22Rv1 (cell line): Measurements from ENCODE around the gene MAGI2.
"Not testable (repeated sequence)": the region's sequence is repeated elsewhere in the genome, so short reads cannot be mapped to it uniquely, and the experiment has no call there.

Experiments used
- H3K27ac ChIP-seq: fragments of 450-650 bp; 2 replicates; pipeline ENCODE4 v1.5.1; 2017
- ZFX ChIP-seq: fragments of 450-650 bp; IDR thresholded peaks from 2 replicates; pipeline ENCODE4 v1.6.1; 2017; ENCODE audit warnings: antibody characterized with exemption, borderline replicate concordance
- TF ChIP-seq, protein P1 (sequence below): fragments of 450-650 bp; IDR thresholded peaks from 2 replicates; pipeline ENCODE4 v1.5.1; 2017; ENCODE audit warnings: mild to moderate bottlenecking

Gene MAGI2

DNA sequence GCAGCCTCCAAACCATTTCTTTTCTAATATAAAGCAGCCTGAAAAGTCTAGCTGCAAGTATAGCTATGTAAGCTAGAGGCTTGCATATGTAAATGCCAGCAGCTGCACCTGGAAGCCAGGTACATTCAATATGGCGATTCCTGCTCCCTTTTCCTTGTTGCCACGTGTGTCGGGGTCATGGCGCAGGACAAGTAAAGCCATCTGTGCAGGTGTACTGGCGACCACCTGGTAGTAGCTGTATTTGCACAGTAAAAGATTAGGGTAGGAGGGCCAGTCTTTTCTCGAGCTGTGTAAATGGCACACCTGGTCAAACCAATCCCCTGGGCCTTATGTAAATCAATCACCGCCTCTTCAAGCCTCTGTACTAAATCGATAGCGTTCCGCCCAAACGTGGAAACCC, 484.5 kb downstream of the MAGI2 start:
- no peak overlapping the region for H3K27ac ChIP-seq
- TF ChIP-seq, protein P1, sequence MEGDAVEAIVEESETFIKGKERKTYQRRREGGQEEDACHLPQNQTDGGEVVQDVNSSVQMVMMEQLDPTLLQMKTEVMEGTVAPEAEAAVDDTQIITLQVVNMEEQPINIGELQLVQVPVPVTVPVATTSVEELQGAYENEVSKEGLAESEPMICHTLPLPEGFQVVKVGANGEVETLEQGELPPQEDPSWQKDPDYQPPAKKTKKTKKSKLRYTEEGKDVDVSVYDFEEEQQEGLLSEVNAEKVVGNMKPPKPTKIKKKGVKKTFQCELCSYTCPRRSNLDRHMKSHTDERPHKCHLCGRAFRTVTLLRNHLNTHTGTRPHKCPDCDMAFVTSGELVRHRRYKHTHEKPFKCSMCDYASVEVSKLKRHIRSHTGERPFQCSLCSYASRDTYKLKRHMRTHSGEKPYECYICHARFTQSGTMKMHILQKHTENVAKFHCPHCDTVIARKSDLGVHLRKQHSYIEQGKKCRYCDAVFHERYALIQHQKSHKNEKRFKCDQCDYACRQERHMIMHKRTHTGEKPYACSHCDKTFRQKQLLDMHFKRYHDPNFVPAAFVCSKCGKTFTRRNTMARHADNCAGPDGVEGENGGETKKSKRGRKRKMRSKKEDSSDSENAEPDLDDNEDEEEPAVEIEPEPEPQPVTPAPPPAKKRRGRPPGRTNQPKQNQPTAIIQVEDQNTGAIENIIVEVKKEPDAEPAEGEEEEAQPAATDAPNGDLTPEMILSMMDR, result no peak
- TF ChIP-seq ZFX, result no peak

DNA sequence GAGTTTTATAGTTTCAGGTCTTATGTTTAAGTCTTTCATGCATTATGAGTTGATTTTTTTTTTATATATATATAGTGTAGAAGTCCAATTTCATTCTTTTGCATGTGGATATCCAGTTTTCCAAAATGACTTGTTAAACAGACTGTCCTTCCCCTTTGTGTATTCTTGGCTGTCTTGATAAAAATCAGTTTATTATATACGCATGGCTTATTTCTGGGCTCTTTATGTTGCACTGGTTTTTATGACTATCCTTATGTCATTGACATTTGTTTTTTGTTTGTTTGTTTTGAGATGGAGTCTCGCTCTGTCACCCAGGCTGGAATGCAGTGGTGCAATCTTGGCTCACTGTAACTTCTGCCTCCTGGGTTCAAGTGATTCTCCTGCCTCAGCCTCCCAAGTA, 485.9 kb downstream of the MAGI2 start:
- not testable (repeated sequence) for H3K27ac ChIP-seq

DNA sequence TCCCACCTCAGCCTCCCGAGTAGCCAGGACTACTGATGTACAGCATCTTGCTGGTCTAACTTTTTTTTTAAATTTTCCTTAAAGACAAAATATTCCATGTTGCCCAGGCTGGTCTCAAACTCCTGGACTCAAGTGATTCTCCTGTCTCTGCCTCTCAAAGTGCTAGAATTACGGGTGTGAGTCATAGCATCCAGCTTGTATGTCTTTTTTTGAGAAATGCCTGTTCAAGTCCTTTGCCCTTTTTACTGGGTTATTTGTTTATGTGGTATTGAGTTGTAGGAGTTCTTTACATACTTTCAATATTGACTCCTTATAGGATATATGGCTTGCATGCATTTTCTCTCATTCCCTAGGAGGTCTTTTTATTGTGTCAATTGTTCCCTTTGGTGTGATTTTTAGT, 486.4 kb downstream of the MAGI2 start:
- TF ChIP-seq, protein P1, result no peak
- no peak for TF ChIP-seq ZFX
- H3K27ac ChIP-seq, result no peak overlapping the region

DNA sequence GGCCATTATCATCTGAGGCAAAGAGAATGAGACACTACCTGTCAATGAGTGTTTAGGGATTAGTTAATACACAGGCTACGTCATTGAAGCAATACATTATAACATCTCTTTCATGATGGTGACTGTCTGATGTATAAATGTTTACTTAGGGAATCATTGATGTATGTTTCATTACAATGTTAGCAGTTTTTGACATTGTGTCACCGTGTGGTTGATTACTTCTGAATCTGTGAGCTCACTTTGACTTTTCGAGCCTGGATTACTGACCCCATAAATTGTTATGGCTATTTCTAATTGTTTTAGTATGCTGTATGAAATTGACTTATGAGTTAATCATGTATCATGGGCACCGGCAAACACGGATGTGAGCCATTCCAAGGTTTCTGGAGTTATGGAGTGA, 494.0 kb downstream of the MAGI2 start:
- TF ChIP-seq ZFX, result no peak
- TF ChIP-seq, protein P1, result no peak
- no peak overlapping the region for H3K27ac ChIP-seq

DNA sequence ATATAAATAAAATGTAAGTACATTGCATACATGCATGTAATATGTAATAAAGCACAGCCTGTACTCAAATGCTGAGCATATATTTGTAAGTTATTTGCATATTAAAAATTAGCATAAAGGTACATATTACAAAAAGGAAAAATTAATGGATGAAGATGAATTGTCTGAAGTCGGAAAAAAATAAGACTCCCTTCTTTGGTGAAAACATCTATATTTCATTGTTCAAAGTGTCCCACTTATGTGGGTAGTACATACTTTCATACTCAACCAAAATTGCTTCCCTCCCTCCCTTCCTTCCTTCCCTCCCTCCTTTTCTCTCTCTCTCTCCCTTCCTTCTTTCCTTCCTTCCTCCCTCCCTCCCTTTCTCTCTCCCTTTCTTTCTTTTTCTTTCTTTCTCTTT, 498.1 kb downstream of the MAGI2 start:
- TF ChIP-seq ZFX, result no peak
- TF ChIP-seq, protein P1, result no peak
- H3K27ac ChIP-seq, result no peak overlapping the region

DNA sequence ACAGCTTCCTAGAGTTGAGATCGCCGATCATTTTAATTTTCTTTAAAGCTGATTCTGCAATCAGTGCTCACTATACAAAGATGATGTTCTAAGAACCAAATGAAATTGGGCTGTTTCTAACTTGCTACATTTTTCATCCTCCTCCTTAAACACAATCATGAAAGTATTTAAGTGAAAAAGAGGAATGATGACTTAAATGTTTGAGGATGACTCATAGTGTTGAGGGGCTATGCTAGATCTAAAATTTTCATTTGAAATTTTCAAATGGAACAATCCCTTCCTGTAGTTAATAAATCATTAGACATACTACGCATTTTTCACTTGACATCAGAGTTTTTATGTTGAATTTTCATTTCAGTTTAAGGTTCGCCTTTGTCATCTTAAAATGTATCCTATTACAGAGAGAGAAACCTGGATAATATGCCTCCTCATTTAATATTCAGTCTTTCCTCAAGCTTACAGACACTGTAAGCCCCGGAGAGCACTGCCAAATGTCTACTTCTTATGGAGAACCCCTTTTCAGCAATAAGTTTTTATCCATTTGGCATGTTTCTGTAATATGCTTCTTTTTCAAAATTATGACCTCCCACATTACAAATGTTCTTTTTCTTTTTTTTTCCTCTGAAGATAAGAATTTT, 499.6 kb downstream of the MAGI2 start:
- TF ChIP-seq ZFX, result no peak
- TF ChIP-seq, protein P1, result no peak
- no peak overlapping the region for H3K27ac ChIP-seq

DNA sequence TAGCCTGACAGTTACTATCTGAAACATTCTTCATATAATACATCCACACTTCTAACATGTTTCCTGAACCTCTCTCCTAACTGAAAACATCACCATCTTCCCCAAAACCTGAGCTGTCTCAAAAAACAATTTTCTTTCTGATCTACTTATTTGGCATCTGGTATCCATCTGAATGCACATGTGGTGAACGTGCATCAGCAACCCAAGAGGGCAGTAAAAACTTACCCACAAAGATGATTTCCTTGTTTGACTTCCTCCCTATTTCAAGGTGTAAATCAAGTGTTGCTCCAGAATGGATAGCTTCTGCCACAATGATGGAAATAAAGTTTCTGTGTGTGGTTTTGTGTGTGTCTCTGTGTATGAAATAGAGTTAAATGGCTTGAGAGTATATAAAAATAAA, 500.4 kb downstream of the MAGI2 start:
- TF ChIP-seq, protein P1, result no peak
- TF ChIP-seq ZFX, result no peak
- no peak overlapping the region for H3K27ac ChIP-seq

DNA sequence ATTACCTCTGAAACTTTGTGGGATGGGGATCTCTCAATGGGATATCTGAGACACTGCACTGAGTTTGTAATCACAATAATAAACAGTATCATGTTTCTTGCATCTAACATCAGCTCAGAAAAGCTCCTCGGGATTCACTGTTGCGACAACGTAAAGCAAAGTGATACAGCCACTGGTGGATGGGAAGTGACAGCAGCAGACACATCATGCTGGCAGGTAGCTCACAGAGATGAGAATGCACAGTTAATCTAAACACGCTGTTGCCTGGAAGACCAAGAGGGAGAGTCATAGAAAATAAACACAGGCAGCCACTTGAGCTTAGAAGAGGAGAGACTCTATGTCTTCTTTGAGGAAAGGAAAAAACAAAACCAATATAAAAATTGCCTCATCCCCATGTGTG, 513.8 kb downstream of the MAGI2 start:
- H3K27ac ChIP-seq, result no peak overlapping the region
- no peak for TF ChIP-seq ZFX
- TF ChIP-seq, protein P1, result no peak
